ENCODE results near the gene LDHAL6B. TPM values are rescaled to one million over a fixed set of nuclear protein-coding genes. Genes with fewer than 3 reads are reported as not detected.

LDHAL6B gene
- polyA plus RNA-seq, 3 donors: not detected

DNA sequence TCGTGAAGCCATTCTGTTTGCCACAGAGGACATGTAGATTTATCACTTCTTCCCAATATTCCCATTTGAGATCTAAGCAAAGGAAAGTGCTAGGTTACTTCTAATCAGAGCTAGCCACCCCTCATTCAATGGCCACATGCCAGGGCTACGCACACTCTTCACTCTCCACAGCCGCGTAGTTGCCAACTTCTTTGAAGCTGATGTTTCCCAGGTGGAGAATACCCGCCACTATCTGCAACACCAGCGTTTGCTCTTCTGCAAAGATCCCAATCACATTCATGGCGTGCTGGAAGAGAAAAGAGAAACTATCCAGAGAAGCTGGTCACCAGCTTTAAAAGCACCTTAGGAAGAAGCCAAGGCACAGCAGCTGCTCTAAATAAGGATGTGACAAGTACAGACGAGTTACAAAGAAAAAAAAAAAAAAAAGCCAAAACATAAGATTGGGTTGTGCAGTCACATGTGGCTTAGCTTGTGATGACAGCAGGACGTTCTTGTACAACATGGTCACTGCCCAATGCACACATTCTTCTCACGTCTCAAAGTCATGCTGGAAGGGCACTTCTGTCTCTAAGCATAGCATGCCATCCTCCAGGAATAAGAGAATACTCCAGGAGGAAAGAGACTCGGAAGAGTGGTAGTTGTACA, 16.4 kb downstream of the LDHAL6B start:
- intact Hi-C loops (cut with micrococcal nuclease): no loop called here
- H3K27me3 ChIP-seq (ENCODE audit: control insufficient read depth in 2 of 2, insufficient read depth in 2 of 2, low read length in 2 of 2): no peaks in the 10 kb centered on the region
- H3K4me2 ChIP-seq (replicated peaks; ENCODE audit: extremely low read depth, low read length, poor library complexity, severe bottlenecking): no peak overlapping the region
- Mint-ChIP-seq H3K4me3 (no peak overlapping the region), H3K36me3 (peaks cover 58 to 67% of the 10 kb centered on the region in 2 donors), H3K4me1 (no peaks in the 10 kb centered on the region), H3K9me3 (no peaks in the 10 kb centered on the region), H3K27ac (no peak overlapping the region), H3K27me3 (ENCODE audit: low read depth in 3 of 3) (no peaks in the 10 kb centered on the region)
- no peak for DNase-seq
- no peaks in the 10 kb centered on the region for H4K20me1 ChIP-seq (ENCODE audit: insufficient read depth, low read length)
- no peaks in the 10 kb centered on the region for H3K4me1 ChIP-seq (ENCODE audit: control insufficient read depth in 1 of 2, insufficient read depth in 2 of 2, low read length in 2 of 2)
- H3K9me3 ChIP-seq (replicated peaks in 1 of 2; ENCODE audit: control insufficient read depth in 1 of 2, insufficient read depth in 1 of 2, low read length in 2 of 2): no peaks in the 10 kb centered on the region
- no peaks in the 10 kb centered on the region for H3K79me2 ChIP-seq (ENCODE audit: insufficient read depth, low read length)
- no peak overlapping the region for H3K27ac ChIP-seq (ENCODE audit: low read depth in 1 of 2, low read length in 2 of 2)
- TF ChIP-seq, protein P1, sequence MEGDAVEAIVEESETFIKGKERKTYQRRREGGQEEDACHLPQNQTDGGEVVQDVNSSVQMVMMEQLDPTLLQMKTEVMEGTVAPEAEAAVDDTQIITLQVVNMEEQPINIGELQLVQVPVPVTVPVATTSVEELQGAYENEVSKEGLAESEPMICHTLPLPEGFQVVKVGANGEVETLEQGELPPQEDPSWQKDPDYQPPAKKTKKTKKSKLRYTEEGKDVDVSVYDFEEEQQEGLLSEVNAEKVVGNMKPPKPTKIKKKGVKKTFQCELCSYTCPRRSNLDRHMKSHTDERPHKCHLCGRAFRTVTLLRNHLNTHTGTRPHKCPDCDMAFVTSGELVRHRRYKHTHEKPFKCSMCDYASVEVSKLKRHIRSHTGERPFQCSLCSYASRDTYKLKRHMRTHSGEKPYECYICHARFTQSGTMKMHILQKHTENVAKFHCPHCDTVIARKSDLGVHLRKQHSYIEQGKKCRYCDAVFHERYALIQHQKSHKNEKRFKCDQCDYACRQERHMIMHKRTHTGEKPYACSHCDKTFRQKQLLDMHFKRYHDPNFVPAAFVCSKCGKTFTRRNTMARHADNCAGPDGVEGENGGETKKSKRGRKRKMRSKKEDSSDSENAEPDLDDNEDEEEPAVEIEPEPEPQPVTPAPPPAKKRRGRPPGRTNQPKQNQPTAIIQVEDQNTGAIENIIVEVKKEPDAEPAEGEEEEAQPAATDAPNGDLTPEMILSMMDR (IDR thresholded peaks at IDR 0.05): no peak
- no peak overlapping the region for H2AFZ ChIP-seq (ENCODE audit: insufficient read depth, low read depth, low read length, poor library complexity, severe bottlenecking)
- no peak overlapping the region for H3K9ac ChIP-seq (ENCODE audit: insufficient read depth, low read length, poor library complexity, severe bottlenecking)
- peaks cover 27 to 63% of the 10 kb centered on the region in 2 donors for H3K36me3 ChIP-seq (replicated peaks in 1 of 2; ENCODE audit: control insufficient read depth in 1 of 2, insufficient read depth in 2 of 2, low read length in 2 of 2)
- H3K4me3 ChIP-seq (replicated peaks in 1 of 3; ENCODE audit: low read depth in 2 of 3, low read length in 3 of 3): no peak overlapping the region
- 96% methylated on average over 5 of the region's 11 CpGs for WGBS (ENCODE audit: insufficient coverage)

DNA sequence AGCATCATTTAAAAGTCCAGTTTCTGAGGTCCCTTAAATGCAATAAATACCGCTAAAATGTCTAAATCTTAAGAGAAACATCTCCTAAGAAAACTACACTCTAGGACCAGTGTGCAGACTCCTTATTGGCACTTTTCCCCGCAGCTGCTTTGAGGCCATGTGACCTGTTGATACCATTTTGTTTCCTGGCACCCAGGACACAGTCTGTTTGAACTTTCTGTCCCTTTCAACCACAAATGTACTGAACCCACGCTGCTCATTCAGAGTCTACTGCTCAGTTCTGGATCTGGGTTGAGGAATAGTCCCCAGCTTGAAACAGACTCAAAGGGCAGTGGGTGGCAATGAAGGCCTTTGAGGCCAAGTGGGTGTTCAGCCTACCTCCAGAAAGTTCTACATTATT, 17.1 kb downstream of the LDHAL6B start:
- H3K9me3 ChIP-seq (replicated peaks in 1 of 2; ENCODE audit: control insufficient read depth in 1 of 2, insufficient read depth in 1 of 2, low read length in 2 of 2): no peaks in the 10 kb centered on the region
- peaks cover 25 to 56% of the 10 kb centered on the region in 2 donors for H3K36me3 ChIP-seq (replicated peaks in 1 of 2; ENCODE audit: control insufficient read depth in 1 of 2, insufficient read depth in 2 of 2, low read length in 2 of 2)
- Mint-ChIP-seq H3K4me1 (no peaks in the 10 kb centered on the region), H3K27ac (no peak overlapping the region), H3K4me3 (no peak overlapping the region), H3K36me3 (peaks cover 57 to 60% of the 10 kb centered on the region in 2 donors), H3K27me3 (ENCODE audit: low read depth in 3 of 3) (no peaks in the 10 kb centered on the region), H3K9me3 (no peaks in the 10 kb centered on the region)
- no peaks in the 10 kb centered on the region for H3K4me1 ChIP-seq (ENCODE audit: control insufficient read depth in 1 of 2, insufficient read depth in 2 of 2, low read length in 2 of 2)
- no peak overlapping the region for H2AFZ ChIP-seq (ENCODE audit: insufficient read depth, low read depth, low read length, poor library complexity, severe bottlenecking)
- no peaks in the 10 kb centered on the region for H4K20me1 ChIP-seq (ENCODE audit: insufficient read depth, low read length)
- 100% methylated on average over 2 of the region's 3 CpGs for WGBS (ENCODE audit: insufficient coverage)
- H3K4me3 ChIP-seq (replicated peaks in 1 of 3; ENCODE audit: low read depth in 2 of 3, low read length in 3 of 3): no peak overlapping the region
- intact Hi-C loops (cut with micrococcal nuclease): no loop called here
- H3K27me3 ChIP-seq (ENCODE audit: control insufficient read depth in 2 of 2, insufficient read depth in 2 of 2, low read length in 2 of 2): no peaks in the 10 kb centered on the region
- H3K4me2 ChIP-seq (replicated peaks; ENCODE audit: extremely low read depth, low read length, poor library complexity, severe bottlenecking): no peak overlapping the region
- H3K79me2 ChIP-seq (ENCODE audit: insufficient read depth, low read length): no peaks in the 10 kb centered on the region
- no peak for DNase-seq
- no peak overlapping the region for H3K9ac ChIP-seq (ENCODE audit: insufficient read depth, low read length, poor library complexity, severe bottlenecking)
- no peak overlapping the region for H3K27ac ChIP-seq (ENCODE audit: low read depth in 1 of 2, low read length in 2 of 2)
- TF ChIP-seq, protein P1 (IDR thresholded peaks at IDR 0.05): no peak
